ENCODE results near the gene CATSPERB.

CATSPERB gene

DNA sequence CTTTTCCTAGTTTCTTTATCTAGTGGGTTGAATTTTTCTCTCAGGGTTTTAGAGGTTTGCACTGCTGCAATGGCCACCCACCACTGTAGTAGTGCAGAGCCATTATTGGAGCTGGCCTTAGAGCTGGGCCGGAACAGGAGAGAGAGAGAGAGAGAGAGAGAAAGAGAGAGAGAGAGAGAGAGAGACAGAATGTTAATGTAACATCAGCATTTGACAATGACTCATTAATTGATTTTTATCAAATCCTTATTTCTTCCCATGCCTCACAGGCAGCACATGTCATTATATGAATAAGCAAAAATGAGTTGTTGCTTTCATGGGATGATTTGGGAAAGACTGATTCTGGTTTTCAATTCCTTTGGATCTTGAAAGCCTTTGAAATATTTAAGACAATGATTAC, 145.5 kb downstream of the CATSPERB start:
- TF ChIP-seq, protein P1, sequence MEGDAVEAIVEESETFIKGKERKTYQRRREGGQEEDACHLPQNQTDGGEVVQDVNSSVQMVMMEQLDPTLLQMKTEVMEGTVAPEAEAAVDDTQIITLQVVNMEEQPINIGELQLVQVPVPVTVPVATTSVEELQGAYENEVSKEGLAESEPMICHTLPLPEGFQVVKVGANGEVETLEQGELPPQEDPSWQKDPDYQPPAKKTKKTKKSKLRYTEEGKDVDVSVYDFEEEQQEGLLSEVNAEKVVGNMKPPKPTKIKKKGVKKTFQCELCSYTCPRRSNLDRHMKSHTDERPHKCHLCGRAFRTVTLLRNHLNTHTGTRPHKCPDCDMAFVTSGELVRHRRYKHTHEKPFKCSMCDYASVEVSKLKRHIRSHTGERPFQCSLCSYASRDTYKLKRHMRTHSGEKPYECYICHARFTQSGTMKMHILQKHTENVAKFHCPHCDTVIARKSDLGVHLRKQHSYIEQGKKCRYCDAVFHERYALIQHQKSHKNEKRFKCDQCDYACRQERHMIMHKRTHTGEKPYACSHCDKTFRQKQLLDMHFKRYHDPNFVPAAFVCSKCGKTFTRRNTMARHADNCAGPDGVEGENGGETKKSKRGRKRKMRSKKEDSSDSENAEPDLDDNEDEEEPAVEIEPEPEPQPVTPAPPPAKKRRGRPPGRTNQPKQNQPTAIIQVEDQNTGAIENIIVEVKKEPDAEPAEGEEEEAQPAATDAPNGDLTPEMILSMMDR (conservative IDR thresholded peaks at IDR 0.05) = no peak
- no peak overlapping the region for H3K27ac ChIP-seq

GRCh38 chr14:91585856-91586255, 146.0 kb downstream of the CATSPERB start:
- no peak overlapping the region for H3K27ac ChIP-seq
- TF ChIP-seq, protein P1 (conservative IDR thresholded peaks at IDR 0.05) = no peak

- TF ChIP-seq, protein P1 (conservative IDR thresholded peaks at IDR 0.05) = no peak
- no peak overlapping the region for H3K27ac ChIP-seq
Observed at GRCh38 chr14:91582761-91583160, 149.1 kb downstream of the CATSPERB start.

DNA sequence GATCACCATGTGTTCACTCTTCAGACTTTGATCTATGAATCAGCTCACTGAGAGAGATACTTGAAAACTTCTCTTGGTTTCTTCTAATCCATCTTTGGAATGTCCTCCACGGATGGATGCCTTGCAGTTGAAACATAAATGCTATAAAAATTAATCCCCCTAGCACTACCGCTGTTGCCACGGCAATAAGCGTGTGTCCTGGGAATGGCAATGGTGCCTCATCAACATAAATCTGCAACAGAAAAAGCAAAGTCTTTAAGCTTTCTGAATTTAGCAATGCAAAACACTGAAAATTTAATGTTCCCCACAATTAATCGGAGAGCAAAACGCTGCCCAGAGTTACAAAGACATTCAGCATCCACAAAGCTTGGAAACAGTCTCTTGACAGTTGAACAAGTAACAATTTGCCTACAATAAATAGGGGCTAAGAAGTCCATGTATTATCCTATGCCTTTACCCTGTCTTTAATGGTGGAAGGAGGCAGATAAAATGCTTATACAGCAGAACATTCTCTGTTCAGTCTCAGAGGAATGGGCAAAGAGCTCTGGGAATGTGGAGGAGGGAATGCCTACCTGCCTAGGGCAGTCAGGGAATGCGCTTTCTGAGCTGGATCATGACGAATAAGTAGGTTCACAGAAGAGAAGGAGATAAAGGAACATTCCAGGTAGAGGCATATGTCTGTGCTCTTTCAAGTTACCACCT, 150.9 kb downstream of the CATSPERB start:
- H3K27ac ChIP-seq = no peak overlapping the region
- TF ChIP-seq, protein P1 (conservative IDR thresholded peaks at IDR 0.05) = no peak

- TF ChIP-seq, protein P1 (conservative IDR thresholded peaks at IDR 0.05) = no peak
- no peak overlapping the region for H3K27ac ChIP-seq
Observed at GRCh38 chr14:91577632-91578233, 154.2 kb downstream of the CATSPERB start.

- no peak overlapping the region for H3K27ac ChIP-seq
- TF ChIP-seq, protein P1 (conservative IDR thresholded peaks at IDR 0.05) = no peak
Observed at GRCh38 chr14:91575469-91576208, 156.2 kb downstream of the CATSPERB start.

Measured in VCaP (cell line).